H1 (cell line): ENCODE measurements around the gene CUTC. TPM values are rescaled to one million over a fixed set of nuclear protein-coding genes. Genes with fewer than 3 reads are reported as not detected.

Experiments
- BACH1 ChIP-seq: IDR thresholded peaks from 2 replicates; pipeline ENCODE4 v1.6.1; 2012; ENCODE audit warnings: low read length, improper control_type of control experiment
- BRCA1 ChIP-seq: IDR thresholded peaks from 2 replicates; pipeline ENCODE4 v1.6.1; 2012; ENCODE audit warnings: low read depth, low read length, improper control_type of control experiment
- CHD7 ChIP-seq: fragments of 300-600 bp; sonication (generic); IDR thresholded peaks from 2 replicates; pipeline ENCODE4 v1.7.1; 2012; ENCODE audit warnings: low read length, moderate library complexity, mild to moderate bottlenecking, inconsistent platforms; ENCODE audit not compliant: insufficient replicate concordance
- KDM1A ChIP-seq: fragments of 200-600, 300-600 bp; sonication (generic); IDR thresholded peaks from 2 replicates; pipeline ENCODE4 v1.7.1; 2016; ENCODE audit warnings: mild to moderate bottlenecking, low read length, borderline replicate concordance
- KDM4A ChIP-seq: IDR thresholded peaks from one replicate; pipeline ENCODE4 v1.7.1; 2012; ENCODE audit warnings: low read depth, mild to moderate bottlenecking, moderate library complexity, low read length, inconsistent platforms; ENCODE audit not compliant: severe bottlenecking
- NANOG ChIP-seq: IDR thresholded peaks from 2 replicates; pipeline ENCODE4 v1.6.1; 2011; ENCODE audit warnings: low read length, low read depth, mild to moderate bottlenecking, inconsistent platforms; ENCODE audit not compliant: insufficient read depth, poor library complexity, severe bottlenecking
- POLR2A ChIP-seq, 2 experiments: IDR thresholded peaks; 1 replicate in 1 of 2; 2 replicates in 1 of 2; pipeline ENCODE4 v1.6.1; 2011; ENCODE audit warnings: low read depth in 2 of 2, low read length in 2 of 2, mild to moderate bottlenecking in 2 of 2; ENCODE audit errors: control extremely low read depth in 1 of 2
- SIN3A ChIP-seq, 2 experiments: IDR thresholded peaks in 1 of 2; conservative IDR thresholded peaks in 1 of 2; 2 replicates each; pipeline ENCODE4 v1.6.1; 2011 to 2012; ENCODE audit warnings: low read length in 2 of 2, improper control_type of control experiment in 1 of 2, low read depth in 1 of 2, mild to moderate bottlenecking in 1 of 2
- TBP ChIP-seq: IDR thresholded peaks from 2 replicates; pipeline ENCODE4 v1.6.1; 2011; ENCODE audit warnings: low read depth, low read length, improper control_type of control experiment
- ZNF274 ChIP-seq: IDR thresholded peaks from 2 replicates; pipeline ENCODE4 v1.7.0; 2012; ENCODE audit warnings: low read length, borderline replicate concordance; ENCODE audit errors: extremely low read depth
- polyA plus RNA-seq, 7 experiments: library from polyadenylated mRNA; depleted of rRNA in 3 of 7; stranded (reverse) in 5 of 7; unstranded in 2 of 7; fragments of >200 nt in 5 of 7; fragments of 200-250 nt in 2 of 7; gene quantifications; 1 replicate in 5 of 7; 2 replicates in 1 of 7; 4 replicates in 1 of 7; pipeline versions ENCODE4 v1.2.1 to v1.2.3, GENCODE V29; 2011 to 2013; ENCODE audit warnings: missing spikeins in 2 of 7, mixed read lengths in 2 of 7
- total RNA-seq: library from RNA; stranded (reverse); fragmentation: NEBNext Ultra II Directional; extraction: Animal tissue kit (Norgen Biotek cat#: 25700); gene quantifications from 2 replicates; pipeline ENCODE4 v1.2.1, GENCODE V29; 2021

CUTC gene
- total and polyA plus RNA-seq, 2 of the 8 experiments (the other 6 are each of a cell fraction or from before 2014, with no cell fraction given) = 25.3 to 25.6 TPM

GRCh38 chr10:99732033-99732842, at the start of gene CUTC, which contains the start of gene COX15 (continued):
- TF ChIP-seq CHD7 (no peak), NANOG (no peak), SIN3A (conservative IDR thresholded peaks at IDR 0.05 in 1 of 2, IDR thresholded peaks at IDR 0.05 in 1 of 2; ENCODE audit: low read depth in 1 of 2, low read length in 2 of 2) (peak; percentile 73 to 94; a peak in 2 of 4 replicates), KDM4A (peak; percentile 82), KDM1A (no peak), TBP (peak; percentile 77), BRCA1 (no peak), BACH1 (0 out of 2 replicates have a peak, but pooled peaks have one; percentile 3), ZNF274 (no peak), POLR2A (IDR thresholded peaks at IDR 0.05; ENCODE audit: control extremely low read depth in 1 of 2, low read depth in 2 of 2, low read length in 2 of 2) (peak; percentile 86 to 93)
